Fibroblast of lung (primary cell): ENCODE results near the gene FTO. TPM values are rescaled to one million over a fixed set of nuclear protein-coding genes. Genes with fewer than 3 reads are reported as not detected.

Source experiments
- DNase-seq, 2 donors: peaks; one replicate each; pipeline versions ENCODE4 v3.0.0 to v3.0.0-alpha.2; 2010; ENCODE audit warnings: low read depth in 2 of 2
- H2AFZ ChIP-seq: 2 replicates; pipeline ENCODE4 v1.5.1; 2012; ENCODE audit warnings: low read length, control low read depth, inconsistent platforms
- H3K27ac ChIP-seq: 2 replicates; pipeline ENCODE4 v1.5.1; 2011; ENCODE audit warnings: low read length, control low read depth; ENCODE audit not compliant: insufficient read depth
- H3K27me3 ChIP-seq: 2 replicates; pipeline ENCODE4 v1.5.1; 2011; ENCODE audit warnings: mild to moderate bottlenecking, low read length; ENCODE audit not compliant: control insufficient read depth, insufficient read depth
- H3K36me3 ChIP-seq: 2 replicates; pipeline ENCODE4 v1.5.1; 2011; ENCODE audit warnings: low read length; ENCODE audit not compliant: control insufficient read depth, insufficient read depth
- H3K4me1 ChIP-seq: 2 replicates; pipeline ENCODE4 v1.5.1; 2011; ENCODE audit warnings: low read length; ENCODE audit not compliant: control insufficient read depth, insufficient read depth; ENCODE audit errors: extremely low read depth
- H3K4me2 ChIP-seq: 2 replicates; pipeline ENCODE4 v1.5.1; 2011; ENCODE audit warnings: low read length, control low read depth; ENCODE audit not compliant: insufficient read depth; ENCODE audit errors: extremely low read depth
- H3K4me3 ChIP-seq, 4 experiments: fragments of 200-600 bp in 1 of 4; sonication (generic) in 1 of 4; replicated peaks in 1 of 4; 2 replicates each; pipeline ENCODE4 v1.5.1; 2011 to 2016; ENCODE audit warnings: low read length in 4 of 4, low read depth in 3 of 4, mild to moderate bottlenecking in 3 of 4, control low read depth in 2 of 4, inconsistent platforms in 1 of 4, mixed read lengths in 1 of 4; ENCODE audit not compliant: insufficient read depth in 1 of 4; ENCODE audit errors: control extremely low read depth in 1 of 4
- H3K79me2 ChIP-seq: 2 replicates; pipeline ENCODE4 v1.5.1; 2012; ENCODE audit warnings: mild to moderate bottlenecking, low read length, inconsistent platforms; ENCODE audit not compliant: control insufficient read depth, insufficient read depth
- H3K9ac ChIP-seq: 2 replicates; pipeline ENCODE4 v1.5.1; 2011; ENCODE audit warnings: mild to moderate bottlenecking, low read length, control low read depth; ENCODE audit not compliant: insufficient read depth
- H3K9me3 ChIP-seq: 2 replicates; pipeline ENCODE4 v1.5.1; 2012; ENCODE audit warnings: low read depth, low read length; ENCODE audit not compliant: control insufficient read depth, insufficient read depth
- H4K20me1 ChIP-seq: 2 replicates; pipeline ENCODE4 v1.5.1; 2011; ENCODE audit warnings: low read length; ENCODE audit not compliant: control insufficient read depth, insufficient read depth; ENCODE audit errors: extremely low read depth
- EZH2 ChIP-seq: IDR thresholded peaks from 2 replicates; pipeline ENCODE4 v1.5.1; 2012; ENCODE audit warnings: low read length, control low read depth, mild to moderate bottlenecking; ENCODE audit errors: missing control alignments
- polyA plus RNA-seq, 2 donors: library from polyadenylated mRNA; depleted of rRNA in 1 of 2; stranded (reverse) in 1 of 2; unstranded in 1 of 2; fragments of >200 nt; gene quantifications; 2 replicates each; pipeline ENCODE4 v1.2.1, GENCODE V29; 2011 to 2012; ENCODE audit warnings: missing spikeins in 1 of 2
- total RNA-seq: library from RNA; depleted of rRNA; stranded (reverse); fragments of >200 nt; gene quantifications from 2 replicates; pipeline ENCODE4 v1.2.1, GENCODE V29; 2014
- TF ChIP-seq, protein P1 (sequence below), 2 donors: IDR thresholded peaks in 1 of 2; conservative IDR thresholded peaks in 1 of 2; 1 replicate in 1 of 2; 2 replicates in 1 of 2; pipeline ENCODE4 v1.5.1; 2011 to 2012; ENCODE audit warnings: low read length in 2 of 2, control low read depth in 1 of 2, inconsistent platforms in 1 of 2, low read depth in 1 of 2, mild to moderate bottlenecking in 1 of 2

Gene FTO
- total and polyA plus RNA-seq, 2 donors (not counting 1 experiment from before 2014, with no cell fraction given) = 61.1 to 97.6 TPM

DNA sequence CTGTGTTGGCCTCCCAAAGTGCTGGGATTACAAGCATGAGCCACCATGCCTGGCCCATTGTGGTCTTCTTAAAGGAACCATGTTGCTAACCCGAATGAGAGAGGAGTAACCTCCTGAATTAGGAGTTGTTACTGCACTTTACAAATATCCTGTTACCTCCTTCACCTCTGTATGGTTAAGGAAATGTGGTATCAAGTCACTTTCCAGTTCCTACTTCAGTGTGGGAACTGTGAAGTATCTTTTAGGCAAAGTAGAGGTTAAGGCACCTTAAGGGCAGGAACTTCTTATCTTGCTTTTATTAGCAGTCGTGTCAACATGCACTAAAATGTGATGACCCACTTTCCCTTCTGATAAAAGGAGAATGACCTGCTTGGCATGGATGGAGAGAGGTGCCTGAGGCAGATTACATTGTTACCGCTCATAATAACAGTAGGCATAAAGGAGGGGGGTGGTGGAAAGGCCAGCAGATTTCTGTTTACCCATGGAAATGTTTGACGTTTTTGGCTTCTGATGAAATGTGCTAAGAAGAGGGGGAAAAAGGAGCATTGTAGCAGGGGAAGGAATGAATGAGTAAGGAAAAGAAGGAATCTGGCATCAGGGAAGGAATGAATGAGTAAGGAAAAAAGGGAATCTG, 28.5 kb downstream of the FTO start:
- no peak overlapping the region for H2AFZ ChIP-seq
- no peaks in the 10 kb centered on the region for H3K36me3 ChIP-seq
- peaks cover 2% of the 10 kb centered on the region for H3K79me2 ChIP-seq
- DNase-seq = peak in 1 of 2 donors; percentile 23
- H3K27me3 ChIP-seq = no peaks in the 10 kb centered on the region
- no peak overlapping the region for H3K4me3 ChIP-seq
- TF ChIP-seq, protein P1, sequence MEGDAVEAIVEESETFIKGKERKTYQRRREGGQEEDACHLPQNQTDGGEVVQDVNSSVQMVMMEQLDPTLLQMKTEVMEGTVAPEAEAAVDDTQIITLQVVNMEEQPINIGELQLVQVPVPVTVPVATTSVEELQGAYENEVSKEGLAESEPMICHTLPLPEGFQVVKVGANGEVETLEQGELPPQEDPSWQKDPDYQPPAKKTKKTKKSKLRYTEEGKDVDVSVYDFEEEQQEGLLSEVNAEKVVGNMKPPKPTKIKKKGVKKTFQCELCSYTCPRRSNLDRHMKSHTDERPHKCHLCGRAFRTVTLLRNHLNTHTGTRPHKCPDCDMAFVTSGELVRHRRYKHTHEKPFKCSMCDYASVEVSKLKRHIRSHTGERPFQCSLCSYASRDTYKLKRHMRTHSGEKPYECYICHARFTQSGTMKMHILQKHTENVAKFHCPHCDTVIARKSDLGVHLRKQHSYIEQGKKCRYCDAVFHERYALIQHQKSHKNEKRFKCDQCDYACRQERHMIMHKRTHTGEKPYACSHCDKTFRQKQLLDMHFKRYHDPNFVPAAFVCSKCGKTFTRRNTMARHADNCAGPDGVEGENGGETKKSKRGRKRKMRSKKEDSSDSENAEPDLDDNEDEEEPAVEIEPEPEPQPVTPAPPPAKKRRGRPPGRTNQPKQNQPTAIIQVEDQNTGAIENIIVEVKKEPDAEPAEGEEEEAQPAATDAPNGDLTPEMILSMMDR (conservative IDR thresholded peaks at IDR 0.05 in 1 of 2, IDR thresholded peaks at IDR 0.05 in 1 of 2; ENCODE audit: low read depth in 1 of 2, low read length in 2 of 2) = no peak
- no peak for TF ChIP-seq EZH2
- H3K9me3 ChIP-seq = no peaks in the 10 kb centered on the region
- no peaks in the 10 kb centered on the region for H4K20me1 ChIP-seq
- H3K4me1 ChIP-seq = no peaks in the 10 kb centered on the region
- no peak overlapping the region for H3K4me2 ChIP-seq
- H3K9ac ChIP-seq = no peak overlapping the region
- no peak overlapping the region for H3K27ac ChIP-seq

DNA sequence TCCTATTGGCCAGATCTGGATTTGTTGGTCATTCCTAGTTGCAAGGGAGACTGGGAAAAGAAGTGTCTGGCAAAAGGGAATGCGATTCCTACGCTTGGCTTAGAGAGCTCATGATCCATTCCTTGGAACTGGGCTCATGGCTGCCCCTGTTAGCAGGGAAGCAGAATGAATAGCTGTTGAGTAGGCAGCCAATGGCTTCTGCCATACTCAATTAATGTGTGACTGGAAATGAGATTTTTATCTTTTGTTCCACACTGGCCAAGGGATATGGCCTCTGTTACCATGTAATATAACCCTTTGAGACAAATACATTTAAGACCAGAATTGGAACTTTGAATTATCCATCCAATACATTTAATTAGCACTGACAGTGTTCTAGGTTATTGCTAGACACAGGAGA, 31.0 kb downstream of the FTO start:
- H3K27ac ChIP-seq = no peak overlapping the region
- H3K4me2 ChIP-seq = no peak overlapping the region
- DNase-seq = no peak
- H3K4me1 ChIP-seq = no peaks in the 10 kb centered on the region
- H3K36me3 ChIP-seq = no peaks in the 10 kb centered on the region
- TF ChIP-seq, protein P1 (conservative IDR thresholded peaks at IDR 0.05 in 1 of 2, IDR thresholded peaks at IDR 0.05 in 1 of 2; ENCODE audit: low read depth in 1 of 2, low read length in 2 of 2) = no peak
- no peak for TF ChIP-seq EZH2
- no peak overlapping the region for H2AFZ ChIP-seq
- no peaks in the 10 kb centered on the region for H3K27me3 ChIP-seq
- no peak overlapping the region for H3K4me3 ChIP-seq
- no peaks in the 10 kb centered on the region for H4K20me1 ChIP-seq
- no peak overlapping the region for H3K9ac ChIP-seq
- no peaks in the 10 kb centered on the region for H3K79me2 ChIP-seq
- H3K9me3 ChIP-seq = no peaks in the 10 kb centered on the region

DNA sequence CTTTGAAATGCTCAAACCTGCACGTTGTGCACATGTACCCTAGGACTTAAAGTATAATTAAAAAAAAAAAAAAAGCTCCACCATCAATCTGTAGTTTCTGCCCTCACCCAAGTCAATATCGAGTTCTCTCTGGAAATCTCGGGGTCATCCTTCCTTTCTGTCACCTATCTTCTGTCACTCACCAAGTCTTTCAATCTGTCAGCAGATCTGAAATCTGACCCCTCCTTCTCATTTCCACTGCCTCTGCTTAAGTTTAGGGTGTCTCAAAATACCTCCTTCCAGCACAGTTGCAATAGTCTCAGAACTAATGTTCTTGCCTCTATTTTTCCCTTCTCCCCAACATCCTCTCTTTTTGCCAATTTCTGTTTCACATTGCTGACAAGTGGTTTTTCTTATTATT, 32.3 kb downstream of the FTO start:
- Histone ChIP-seq H3K27me3 (no peaks in the 10 kb centered on the region), H3K79me2 (no peaks in the 10 kb centered on the region), H4K20me1 (no peaks in the 10 kb centered on the region), H3K4me2 (no peak overlapping the region), H3K36me3 (no peaks in the 10 kb centered on the region), H2AFZ (no peak overlapping the region), H3K27ac (no peak overlapping the region), H3K9ac (no peak overlapping the region), H3K4me3 (no peak overlapping the region), H3K4me1 (no peaks in the 10 kb centered on the region), H3K9me3 (no peaks in the 10 kb centered on the region)
- DNase-seq = no peak
- TF ChIP-seq, protein P1 (conservative IDR thresholded peaks at IDR 0.05 in 1 of 2, IDR thresholded peaks at IDR 0.05 in 1 of 2; ENCODE audit: low read depth in 1 of 2, low read length in 2 of 2) = no peak
- TF ChIP-seq EZH2 = no peak
